Activated naive CD4-positive, alpha-beta T cell treated with anti-CD3 and anti-CD28 coated beads for 36 hours (primary cell): ENCODE data around the gene RPL19. TPM values are rescaled to one million over a fixed set of nuclear protein-coding genes. Genes with fewer than 3 reads are reported as not detected.

Experiments
- CTCF ChIA-PET: fragments of 350-600 bp; sonication (Branson Sonifier 250); formaldehyde crosslinking; loops from one replicate; lab custom pipeline; 2021; ENCODE audit warnings: antibody characterized with exemption; lab: Charles Lee
- DNase-seq: peaks from one replicate; pipeline ENCODE4 v3.0.0-alpha.2; 2020
- H3K27ac Mint-ChIP-seq: one replicate; pipeline ENCODE4 v1.8.0; 2021; ENCODE audit warnings: mild to moderate bottlenecking, mixed read lengths
- H3K27me3 Mint-ChIP-seq: one replicate; pipeline ENCODE4 v1.8.0; 2021; ENCODE audit warnings: low read depth, mixed read lengths
- H3K36me3 Mint-ChIP-seq: one replicate; pipeline ENCODE4 v1.8.0; 2021; ENCODE audit warnings: low read depth, mixed read lengths
- H3K4me1 Mint-ChIP-seq: one replicate; pipeline ENCODE4 v1.8.0; 2021; ENCODE audit warnings: low read depth, mixed read lengths
- H3K4me3 Mint-ChIP-seq: one replicate; pipeline ENCODE4 v1.8.0; 2021; ENCODE audit warnings: mild to moderate bottlenecking, moderate library complexity, mixed read lengths
- H3K9me3 Mint-ChIP-seq: one replicate; pipeline ENCODE4 v1.8.0; 2021; ENCODE audit warnings: mixed read lengths
- intact Hi-C: fragments of 100-400 bp; cut with micrococcal nuclease; formaldehyde crosslinking; loops from one replicate; pipeline ENCODE4 v1.15.1; 2023
- total RNA-seq, 2 experiments: library from RNA; stranded (reverse); gene quantifications; one replicate each; pipeline ENCODE4 v1.2.3, GENCODE V29; 2021

RPL19 gene
- total RNA-seq, 2 experiments from 2014 or later, result 3,280 to 3,392 TPM

DNA sequence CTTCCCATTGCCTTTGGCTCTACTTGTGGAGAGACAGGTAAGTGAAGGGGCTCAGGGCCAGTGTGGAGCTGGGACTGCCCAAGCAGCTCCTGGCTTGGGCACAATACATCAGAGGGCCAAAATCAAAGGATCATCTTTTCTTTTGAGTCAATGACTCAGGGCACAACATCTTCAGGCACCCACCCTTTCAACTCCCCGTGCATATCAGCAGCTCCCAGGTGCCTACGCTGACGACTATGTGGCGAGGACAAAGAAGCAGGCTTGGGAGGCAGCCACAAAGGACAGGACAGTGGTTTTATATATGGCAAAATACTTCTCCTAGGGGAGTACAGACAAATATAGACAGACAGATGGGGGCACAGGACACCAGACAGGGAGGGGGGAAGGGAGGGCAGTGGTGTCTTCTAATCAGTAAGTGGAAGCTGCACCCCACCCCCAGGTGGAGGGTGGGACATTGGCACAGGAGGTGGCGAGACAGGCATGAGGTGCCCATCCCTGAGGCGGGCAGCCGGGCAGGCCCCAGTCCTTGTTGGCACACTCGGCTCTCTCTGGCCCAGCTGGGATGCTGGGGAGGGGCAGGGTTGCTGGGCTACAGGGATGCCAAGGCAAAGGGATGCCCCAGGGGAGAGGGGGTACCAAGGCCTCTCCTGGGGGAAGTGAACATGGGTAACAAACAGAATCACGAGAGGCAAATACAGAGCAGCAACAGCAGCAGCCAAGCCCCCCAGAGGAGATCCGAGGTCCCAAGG, 26.4 kb upstream of the RPL19 start:
- no peaks in the 10 kb centered on the region for H3K9me3 Mint-ChIP-seq
- peaks cover 4% of the 10 kb centered on the region for H3K4me1 Mint-ChIP-seq
- H3K36me3 Mint-ChIP-seq, result no peaks in the 10 kb centered on the region
- no peak for DNase-seq
- H3K4me3 Mint-ChIP-seq, result no peak overlapping the region
- peaks cover 5% of the 10 kb centered on the region for H3K27me3 Mint-ChIP-seq
- intact Hi-C loops, result no loop called here
- CTCF ChIA-PET, result interaction anchor here (0.8 to 5.0 kb wide), 17 partner anchors 9 to 196 kb away, joined by 3 to 73 read pairs (median 4); partner anchors contain the start of genes ARL5C, PLXDC1 and RPL19
- H3K27ac Mint-ChIP-seq, result no peak overlapping the region

DNA sequence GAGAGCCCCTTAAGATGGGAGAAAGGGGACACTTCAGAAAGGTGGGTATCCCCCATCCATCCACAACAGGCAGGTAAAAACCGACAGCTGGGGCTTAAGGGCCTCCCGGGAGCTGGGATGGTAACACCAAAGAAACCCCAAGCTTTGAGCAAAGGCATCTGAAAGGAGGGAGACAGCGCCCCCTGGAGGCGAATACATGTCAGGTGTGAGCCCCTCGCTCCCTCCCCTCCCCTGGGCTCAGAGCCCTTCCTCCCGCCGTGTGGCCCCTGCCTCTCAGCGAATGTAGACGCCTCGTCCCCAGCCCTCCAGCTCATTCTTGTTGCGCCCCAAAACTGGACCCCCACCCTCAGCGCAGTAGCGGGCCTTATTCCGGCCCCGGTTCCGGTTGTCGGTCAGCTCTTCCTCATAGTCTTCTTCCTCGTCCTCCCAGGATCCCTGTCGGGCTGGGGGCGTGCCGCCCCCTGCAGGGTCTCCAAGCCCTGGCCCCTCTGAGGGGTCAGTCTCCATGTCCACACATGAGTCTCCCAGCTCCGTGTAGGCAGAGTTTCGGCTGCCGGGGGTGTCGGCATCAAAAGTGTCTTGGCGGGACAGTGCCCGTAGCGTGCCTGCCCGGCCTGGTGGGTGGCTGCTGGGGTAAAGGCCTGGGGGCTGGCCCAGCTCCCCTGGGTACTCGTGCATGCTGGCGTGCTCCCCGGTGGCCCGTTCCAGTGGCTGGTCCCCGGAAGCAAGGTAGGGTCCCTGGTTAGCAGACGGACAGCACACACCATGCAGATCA, 25.0 kb upstream of the RPL19 start:
- CTCF ChIA-PET, result interaction anchor here (0.6 to 5.0 kb wide), 26 partner anchors 8 to 617 kb away, joined by 3 to 73 read pairs (median 4); partner anchors contain the start of genes ARL5C, PLXDC1 and RPL19
- intact Hi-C loops, result loop anchor here (1.0 kb wide), 1 partner anchor 192 kb away; no protein-coding TSS in a partner anchor
- H3K27ac Mint-ChIP-seq, result no peak overlapping the region
- no peaks in the 10 kb centered on the region for H3K36me3 Mint-ChIP-seq
- DNase-seq, result peak; percentile 85
- H3K4me3 Mint-ChIP-seq, result no peak overlapping the region
- peaks cover 4% of the 10 kb centered on the region for H3K4me1 Mint-ChIP-seq
- no peaks in the 10 kb centered on the region for H3K27me3 Mint-ChIP-seq
- no peaks in the 10 kb centered on the region for H3K9me3 Mint-ChIP-seq

DNA sequence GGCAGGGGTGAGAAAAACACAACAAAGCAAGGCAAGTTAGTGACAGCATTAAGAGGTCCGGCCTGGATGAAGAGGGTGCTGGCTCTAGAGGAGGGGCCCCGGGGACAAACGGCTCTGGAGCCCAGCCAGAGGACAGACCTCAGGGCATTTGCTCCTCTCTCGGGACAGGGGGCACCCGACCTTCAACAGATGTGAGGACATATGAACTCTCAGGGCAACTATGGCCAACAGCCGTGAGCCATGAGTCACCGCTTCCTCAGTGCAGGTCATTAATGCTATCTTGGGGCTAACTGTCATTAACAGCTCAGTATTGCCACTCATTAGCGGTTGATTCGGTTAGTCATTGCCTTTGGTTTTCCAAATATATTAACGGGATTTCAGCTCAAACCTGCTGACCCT, 24.4 kb upstream of the RPL19 start:
- DNase-seq, result no peak
- intact Hi-C loops, result loop anchor here (1.0 kb wide), 1 partner anchor 192 kb away; no protein-coding TSS in a partner anchor
- Mint-ChIP-seq H3K9me3 (no peaks in the 10 kb centered on the region), H3K4me3 (no peak overlapping the region), H3K36me3 (no peaks in the 10 kb centered on the region), H3K27ac (no peak overlapping the region), H3K4me1 (peaks cover 4% of the 10 kb centered on the region), H3K27me3 (no peaks in the 10 kb centered on the region)
- CTCF ChIA-PET, result interaction anchor here (0.6 to 5.0 kb wide), 14 partner anchors 8 to 304 kb away, joined by 3 to 73 read pairs (median 6); partner anchors contain the start of gene ARL5C

DNA sequence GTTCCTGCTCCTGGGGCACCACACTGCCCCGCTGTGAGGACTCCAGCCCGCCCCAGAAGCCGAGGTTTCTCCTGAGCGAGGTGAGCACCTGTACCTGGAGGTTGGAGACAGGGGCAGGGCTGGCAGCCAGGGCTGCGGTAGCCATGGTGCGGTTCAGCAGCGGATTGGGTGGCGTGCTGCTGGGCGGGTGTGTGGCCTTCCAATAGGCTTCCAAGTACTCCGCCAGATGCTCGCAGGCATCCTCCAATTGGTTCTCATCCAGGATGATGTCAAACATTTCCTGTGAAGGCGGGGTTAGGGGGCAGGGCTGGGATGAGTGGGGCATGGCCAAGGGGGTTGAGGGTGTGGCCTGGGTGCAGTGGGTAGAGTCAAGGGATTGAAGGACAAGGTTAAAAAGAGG, 22.8 kb upstream of the RPL19 start:
- Mint-ChIP-seq H3K9me3 (no peaks in the 10 kb centered on the region), H3K27me3 (no peaks in the 10 kb centered on the region), H3K4me1 (peaks cover 4% of the 10 kb centered on the region), H3K4me3 (no peak overlapping the region), H3K27ac (no peak overlapping the region), H3K36me3 (no peaks in the 10 kb centered on the region)
- no peak for DNase-seq
- intact Hi-C loops, result no loop called here
- CTCF ChIA-PET, result interaction anchor here (0.8 to 5.0 kb wide), 3 partner anchors 13 to 194 kb away, joined by 3 to 73 read pairs (median 44); partner anchors contain the start of gene ARL5C

DNA sequence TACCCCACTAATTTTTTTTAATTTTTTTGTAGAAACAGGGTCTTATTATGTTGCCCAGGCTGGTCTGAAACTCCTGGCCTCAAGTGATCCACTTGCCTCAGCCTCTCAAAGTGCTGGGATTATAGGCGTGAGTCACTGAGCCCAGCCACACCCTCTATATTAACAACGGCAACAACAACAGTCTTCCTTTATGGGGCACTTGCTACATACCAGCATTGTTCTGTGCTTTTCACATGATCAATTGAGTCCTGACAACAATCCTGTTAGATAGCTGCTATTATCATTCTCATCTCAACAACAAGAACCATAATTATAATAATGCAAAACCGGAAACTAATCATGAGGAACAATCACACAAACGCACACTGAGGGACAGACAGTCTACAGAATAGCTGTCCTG, 21.5 kb upstream of the RPL19 start:
- Mint-ChIP-seq H3K27ac (no peak overlapping the region), H3K4me3 (no peak overlapping the region), H3K27me3 (no peaks in the 10 kb centered on the region), H3K4me1 (peaks cover 2% of the 10 kb centered on the region), H3K36me3 (peaks cover 3% of the 10 kb centered on the region), H3K9me3 (no peaks in the 10 kb centered on the region)
- no peak for DNase-seq
- intact Hi-C loops, result no loop called here
- CTCF ChIA-PET, result interaction anchor here (1.0 to 2.6 kb wide), 3 partner anchors 14 to 195 kb away, joined by 3 to 6 read pairs (median 4); no protein-coding TSS in a partner anchor

DNA sequence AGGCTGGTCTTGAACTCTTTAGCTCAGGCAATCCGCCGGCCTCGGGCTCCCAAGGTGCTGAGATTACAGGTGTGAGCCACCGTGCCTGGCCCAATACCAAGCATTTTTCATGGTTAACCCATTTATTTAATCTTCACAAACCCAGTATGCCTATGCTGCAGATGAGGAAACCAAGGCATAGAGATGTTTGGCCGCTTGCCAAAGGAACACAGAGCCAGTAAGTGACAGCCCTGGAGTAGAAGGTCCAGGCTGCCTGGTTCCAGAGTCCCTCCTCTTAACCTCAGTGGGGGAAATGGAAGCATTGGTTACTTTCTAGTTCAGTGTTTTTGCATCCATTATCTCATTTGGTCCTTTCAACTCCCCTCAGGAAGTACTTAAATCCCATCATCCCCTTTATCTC, 18.8 kb upstream of the RPL19 start:
- no peaks in the 10 kb centered on the region for H3K4me1 Mint-ChIP-seq
- intact Hi-C loops, result no loop called here
- CTCF ChIA-PET, result interaction anchor here (0.7 kb wide), 1 partner anchor 196 kb away, joined by 3 read pairs; no protein-coding TSS in a partner anchor
- no peak overlapping the region for H3K27ac Mint-ChIP-seq
- no peak for DNase-seq
- peaks cover 9% of the 10 kb centered on the region for H3K36me3 Mint-ChIP-seq
- no peak overlapping the region for H3K4me3 Mint-ChIP-seq
- no peaks in the 10 kb centered on the region for H3K27me3 Mint-ChIP-seq
- no peaks in the 10 kb centered on the region for H3K9me3 Mint-ChIP-seq

DNA sequence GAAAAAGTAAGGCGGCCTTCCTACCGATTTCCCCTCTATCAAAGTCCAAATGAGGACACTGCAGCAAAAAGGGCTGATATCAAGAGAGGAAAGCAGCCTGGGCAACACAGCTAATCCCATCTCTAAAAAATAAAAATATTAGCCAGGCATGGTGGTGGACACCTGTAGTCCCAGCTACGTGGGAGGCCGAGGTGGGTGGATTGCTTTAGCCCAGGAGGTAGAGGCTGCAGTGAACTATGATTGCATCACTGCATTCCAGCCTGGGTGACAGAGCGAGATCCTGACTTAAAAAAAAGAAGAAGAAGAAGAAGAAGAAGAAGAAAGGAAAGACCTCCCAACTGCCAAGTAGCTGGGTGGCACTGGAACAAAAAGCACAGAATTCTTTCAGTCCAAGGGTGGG, 17.0 kb upstream of the RPL19 start:
- Mint-ChIP-seq H3K36me3 (peaks cover 9% of the 10 kb centered on the region), H3K4me3 (no peak overlapping the region), H3K27me3 (no peaks in the 10 kb centered on the region), H3K9me3 (no peaks in the 10 kb centered on the region), H3K27ac (no peak overlapping the region), H3K4me1 (no peaks in the 10 kb centered on the region)
- no peak for DNase-seq
- CTCF ChIA-PET, result interaction anchor here (0.5 to 2.7 kb wide), 3 partner anchors 8 to 76 kb away, joined by 3 to 16 read pairs (median 5); no protein-coding TSS in a partner anchor
- intact Hi-C loops, result no loop called here

DNA sequence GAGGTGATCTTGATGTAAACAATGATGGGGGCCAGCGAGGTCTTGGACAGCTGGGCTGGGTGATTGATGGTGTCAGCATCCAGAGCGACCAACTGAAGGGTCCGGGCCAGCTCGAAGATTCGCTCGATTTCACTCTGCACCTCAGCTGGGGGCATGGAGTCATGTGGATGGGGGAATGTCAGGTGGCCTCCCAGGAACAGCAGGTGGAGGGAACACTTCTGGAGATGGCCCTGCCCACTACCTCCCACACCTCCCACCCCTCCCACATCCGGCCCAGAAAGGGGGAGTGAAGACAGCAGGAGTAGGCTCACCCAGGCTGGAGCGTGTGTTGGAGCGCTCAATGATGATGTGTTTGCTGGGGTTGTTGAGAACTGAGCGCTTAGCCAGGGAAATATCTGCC, 16.4 kb upstream of the RPL19 start:
- H3K4me1 Mint-ChIP-seq, result no peaks in the 10 kb centered on the region
- intact Hi-C loops, result no loop called here
- H3K4me3 Mint-ChIP-seq, result no peak overlapping the region
- H3K27me3 Mint-ChIP-seq, result no peaks in the 10 kb centered on the region
- CTCF ChIA-PET, result interaction anchor here (0.6 to 2.7 kb wide), 4 partner anchors 9 to 410 kb away, joined by 4 to 16 read pairs (median 4); no protein-coding TSS in a partner anchor
- H3K36me3 Mint-ChIP-seq, result peaks cover 12% of the 10 kb centered on the region
- no peaks in the 10 kb centered on the region for H3K9me3 Mint-ChIP-seq
- H3K27ac Mint-ChIP-seq, result no peak overlapping the region
- no peak for DNase-seq

DNA sequence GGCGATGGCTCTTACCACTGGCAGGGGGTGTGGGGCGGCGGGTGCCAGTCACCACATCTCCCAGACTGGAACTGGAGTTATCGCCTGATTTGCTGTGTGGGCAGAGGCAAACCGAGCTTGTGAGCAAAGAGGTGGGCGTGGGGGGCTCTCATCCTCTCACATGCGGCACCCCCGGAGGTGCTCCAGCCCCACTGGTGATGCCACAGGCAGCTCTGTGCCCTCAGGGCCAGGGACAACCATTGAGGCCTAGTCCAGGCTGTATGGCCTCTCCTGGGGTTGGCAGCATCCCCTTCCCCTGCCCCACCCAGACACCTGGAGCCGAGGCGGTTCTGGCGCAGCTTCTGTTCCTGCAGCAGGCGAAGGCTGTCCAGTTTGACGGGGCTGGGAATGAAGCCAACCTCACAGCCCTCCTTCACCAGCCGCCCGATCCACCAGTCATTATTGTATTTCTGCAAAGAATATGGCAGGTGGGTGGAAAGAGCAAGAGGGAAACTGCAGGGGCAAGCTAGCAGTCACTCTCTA, 13.5 kb upstream of the RPL19 start:
- intact Hi-C loops, result no loop called here
- Mint-ChIP-seq H3K4me1 (no peaks in the 10 kb centered on the region), H3K27ac (no peak overlapping the region), H3K36me3 (peaks cover 12% of the 10 kb centered on the region), H3K4me3 (no peak overlapping the region), H3K27me3 (no peaks in the 10 kb centered on the region), H3K9me3 (no peaks in the 10 kb centered on the region)
- CTCF ChIA-PET, result interaction anchor here (1.1 kb wide), 1 partner anchor 11 kb away, joined by 9 read pairs; no protein-coding TSS in a partner anchor
- DNase-seq, result no peak

DNA sequence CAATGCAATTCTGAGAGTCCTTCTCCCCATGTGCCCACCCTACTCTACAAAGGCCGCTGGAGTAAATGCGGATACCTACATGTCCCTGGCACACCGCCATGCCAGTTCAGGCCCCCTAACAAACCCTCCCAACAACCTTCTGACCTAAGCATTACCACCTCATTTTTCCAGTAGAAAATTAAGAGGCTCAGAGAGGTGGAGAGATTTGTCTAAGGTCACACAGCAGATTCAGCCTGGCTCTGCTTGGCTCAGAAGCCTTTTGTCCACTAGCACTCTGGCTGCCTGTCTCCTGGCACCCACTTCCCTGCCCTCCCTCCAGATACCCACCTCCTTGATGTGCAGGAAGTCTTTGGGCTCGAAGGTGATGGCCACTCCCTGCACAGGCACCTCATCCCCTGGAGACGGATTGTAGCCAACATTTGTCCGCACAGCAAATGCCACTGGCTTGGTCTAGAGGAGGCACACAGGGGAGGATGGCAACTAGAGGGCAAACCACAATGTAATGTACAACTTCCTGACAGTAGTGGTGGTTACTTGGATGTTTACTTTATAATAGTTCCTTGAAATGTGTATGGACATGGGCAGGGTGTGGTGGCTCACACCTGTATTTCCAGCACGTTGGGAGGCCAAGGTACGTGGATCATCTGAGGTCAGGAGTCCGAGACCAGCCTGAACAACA, 12.8 kb upstream of the RPL19 start:
- peaks cover 12% of the 10 kb centered on the region for H3K36me3 Mint-ChIP-seq
- no peaks in the 10 kb centered on the region for H3K27me3 Mint-ChIP-seq
- intact Hi-C loops, result no loop called here
- H3K4me3 Mint-ChIP-seq, result no peak overlapping the region
- no peak overlapping the region for H3K27ac Mint-ChIP-seq
- no peaks in the 10 kb centered on the region for H3K4me1 Mint-ChIP-seq
- no peaks in the 10 kb centered on the region for H3K9me3 Mint-ChIP-seq
- CTCF ChIA-PET, result no interaction called here
- no peak for DNase-seq

DNA sequence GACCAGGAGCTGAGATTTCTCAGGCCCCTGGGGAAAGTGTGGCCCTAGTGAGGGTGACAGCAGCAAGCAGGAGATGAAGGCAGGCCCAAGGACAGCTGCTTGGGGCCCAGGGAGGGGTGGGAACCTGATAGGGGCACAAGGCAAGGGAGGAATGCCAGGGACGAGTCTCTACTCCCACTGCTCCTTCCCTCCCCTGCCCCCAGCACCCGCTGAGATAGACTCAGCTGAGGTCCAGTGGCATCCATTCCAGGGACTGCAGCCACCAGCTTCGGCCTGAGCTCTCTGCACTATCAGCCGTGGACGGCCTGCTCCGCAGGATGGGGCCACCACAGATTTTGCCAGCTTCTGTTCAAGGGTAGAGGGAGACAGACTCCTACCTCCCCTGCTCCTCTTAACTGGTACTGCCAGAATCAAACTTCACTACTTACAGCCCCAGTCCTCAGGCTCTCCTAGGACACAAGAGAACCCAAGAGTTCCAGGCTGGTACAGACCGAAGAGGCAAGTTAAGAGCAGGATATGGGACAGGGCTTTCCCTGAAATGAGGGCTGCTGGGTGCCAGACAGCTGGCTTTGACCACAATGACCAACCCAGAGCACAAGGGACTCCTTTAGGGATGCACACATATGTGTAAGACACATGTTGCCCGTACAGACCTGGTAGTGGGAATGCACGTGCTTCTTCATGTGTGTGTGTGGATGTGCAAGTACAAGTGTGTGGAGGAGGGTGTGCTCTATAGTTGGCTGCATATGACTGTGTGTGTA, 8.2 kb upstream of the RPL19 start:
- H3K9me3 Mint-ChIP-seq, result no peaks in the 10 kb centered on the region
- intact Hi-C loops, result no loop called here
- peaks cover 8% of the 10 kb centered on the region for H3K4me1 Mint-ChIP-seq
- no peak overlapping the region for H3K4me3 Mint-ChIP-seq
- H3K27me3 Mint-ChIP-seq, result no peaks in the 10 kb centered on the region
- peaks cover 4% of the 10 kb centered on the region for H3K36me3 Mint-ChIP-seq
- H3K27ac Mint-ChIP-seq, result no peak overlapping the region
- DNase-seq, result no peak
- CTCF ChIA-PET, result interaction anchor here (0.6 to 2.1 kb wide), 4 partner anchors 17 to 352 kb away, joined by 5 to 7 read pairs (median 6); no protein-coding TSS in a partner anchor
